Measurements from ENCODE around the gene ADSL. TPM values are rescaled to one million over a fixed set of nuclear protein-coding genes. Genes with fewer than 3 reads are reported as not detected.
A peak's percentile ranks its signal among the peaks of the same experiment; 100 is the strongest.

ADSL gene
- total and polyA plus RNA-seq, 9 of the 15 experiments (the other 6 are each of a cell fraction or from before 2014, with no cell fraction given): 112 to 322 (median 146) TPM

- no peak for TF ChIP-seq CHCHD3 (CRISPR knock-in tag; IDR thresholded peaks at IDR 0.05)
- no peak for TF ChIP-seq ZNF449 (CRISPR knock-in tag; IDR thresholded peaks at IDR 0.05)
- no peak for TF ChIP-seq ZNF668 (CRISPR knock-in tag; IDR thresholded peaks at IDR 0.05)
- TF ChIP-seq IRF2 (CRISPR knock-in tag; IDR thresholded peaks at IDR 0.05): no peak
- TF ChIP-seq NR2C1 (IDR thresholded peaks at IDR 0.05): peak; percentile 77
- peak; percentile 85 for TF ChIP-seq NR2C1 (tag; IDR thresholded peaks at IDR 0.05)
- no peak for TF ChIP-seq E2F1 (CRISPR knock-in tag; IDR thresholded peaks at IDR 0.05)
- TF ChIP-seq MAFG (tag; conservative IDR thresholded peaks at IDR 0.05): no peak
- no peak for TF ChIP-seq ZNF165 (CRISPR knock-in tag; IDR thresholded peaks at IDR 0.05; ENCODE audit: borderline replicate concordance)
- TF ChIP-seq MCM5 (IDR thresholded peaks at IDR 0.05; ENCODE audit: low read depth): no peak
- TF ChIP-seq RBM25 (IDR thresholded peaks at IDR 0.05; ENCODE audit: low read depth, low read length, severe bottlenecking): no peak
- no peak for TF ChIP-seq ZNF584 (CRISPR knock-in tag; IDR thresholded peaks at IDR 0.05; ENCODE audit: low read depth)
- no peak for TF ChIP-seq FIP1L1 (IDR thresholded peaks at IDR 0.05; ENCODE audit: low read depth, low read length, poor library complexity, severe bottlenecking)
- no peak for TF ChIP-seq ZNF175 (CRISPR knock-in tag; IDR thresholded peaks at IDR 0.05; ENCODE audit: low read depth)
- no peak for TF ChIP-seq ZNF609 (CRISPR knock-in tag; IDR thresholded peaks at IDR 0.05; ENCODE audit: borderline replicate concordance)
- no peak for TF ChIP-seq U2AF2 (optimal IDR thresholded peaks at IDR 0.05; ENCODE audit: low read depth, low read length)
- TF ChIP-seq ZZZ3 (IDR thresholded peaks at IDR 0.05): no peak
- TF ChIP-seq NCOA4 (IDR thresholded peaks at IDR 0.05; ENCODE audit: partially characterized antibody): no peak
- no peak for TF ChIP-seq ZNF79 (CRISPR knock-in tag; IDR thresholded peaks at IDR 0.05; ENCODE audit: low read depth)
- TF ChIP-seq SREBF2 (CRISPR knock-in tag; IDR thresholded peaks at IDR 0.05): no peak
- TF ChIP-seq CREBBP (IDR thresholded peaks at IDR 0.05; ENCODE audit: low read depth, low read length): no peak
These were observed at the start of gene ADSL (continued) for GRCh38 chr22:40346185-40347118.

Data from K562 (cell line).